Esophagus muscularis mucosa (tissue), 4 donors: ENCODE measurements around the gene SORCS2. TPM values are rescaled to one million over a fixed set of nuclear protein-coding genes. Genes with fewer than 3 reads are reported as not detected.

Experiments
- DNase-seq: peaks from one replicate; pipeline ENCODE4 v3.0.0-alpha.2; 2017; ENCODE audit errors: extremely low spot score
- H3K27ac ChIP-seq, 4 donors: fragments of 200-600 bp; sonication (generic); replicated peaks in 1 of 4; 1 replicate in 3 of 4; 2 replicates in 1 of 4; pipeline ENCODE4 v1.5.1; 2016 to 2019; ENCODE audit warnings: mild to moderate bottlenecking in 1 of 4
- H3K27me3 ChIP-seq, 4 donors: fragments of 200-600 bp; sonication (generic); one replicate each; pipeline versions ENCODE4 v1.5.1 to v1.6.0; 2016 to 2019
- H3K36me3 ChIP-seq, 4 donors: fragments of 200-600 bp; sonication (generic); one replicate each; pipeline ENCODE4 v1.5.1; 2016 to 2019
- H3K4me1 ChIP-seq, 4 donors: fragments of 200-600 bp; sonication (generic); one replicate each; pipeline ENCODE4 v1.5.1; 2016 to 2019
- H3K4me3 ChIP-seq, 4 donors: fragments of 200-600 bp; sonication (generic); 1 replicate in 2 of 4; 2 replicates in 2 of 4; pipeline ENCODE4 v1.5.1; 2016 to 2019; ENCODE audit warnings: mild to moderate bottlenecking in 4 of 4, moderate library complexity in 1 of 4
- H3K9me3 ChIP-seq, 4 donors: fragments of 200-600 bp; sonication (generic); 1 replicate in 3 of 4; 2 replicates in 1 of 4; pipeline ENCODE4 v1.5.1; 2016 to 2019
- EP300 ChIP-seq: sonication (generic); formaldehyde crosslinking; IDR thresholded peaks from one replicate; pipeline ENCODE4 v1.6.1; 2017; ENCODE audit warnings: antibody characterized with exemption
- POLR2A ChIP-seq: fragments of 450-650 bp; IDR thresholded peaks from one replicate; pipeline ENCODE4 v1.6.1; 2017; ENCODE audit warnings: antibody characterized with exemption, moderate library complexity, mild to moderate bottlenecking, low read depth
- POLR2AphosphoS5 ChIP-seq, 2 donors: sonication (generic); formaldehyde crosslinking; IDR thresholded peaks; one replicate each; pipeline ENCODE4 v1.6.1; 2017; ENCODE audit warnings: antibody characterized with exemption in 2 of 2
- WGBS: methylation state at CpG from one replicate; pipeline ENCODE4 v1.1.5; 2018; 5-methylcytosine and 5-hydroxymethylcytosine counted together
- intact Hi-C: fragments of 100-400 bp; cut with DNase I; formaldehyde crosslinking; loops from one replicate; pipeline ENCODE4 v1.15.1; 2023
- total RNA-seq, 4 donors: library from RNA; depleted of rRNA; stranded (reverse); fragments of >200 nt; gene quantifications; one replicate each; pipeline versions ENCODE4 v1.1.0 to v1.2.1, GENCODE V29; 2016
- TF ChIP-seq, protein P1 (sequence below), 3 experiments: fragments of 200-600 bp in 2 of 3; fragments of 450-650 bp in 1 of 3; sonication (generic) in 2 of 3; IDR thresholded peaks; one replicate each; pipeline ENCODE4 v1.5.1; 2017 to 2019; ENCODE audit warnings: antibody characterized with exemption in 3 of 3, mild to moderate bottlenecking in 2 of 3, moderate library complexity in 1 of 3

The SORCS2 gene
- total RNA-seq, 4 donors from 2014 or later: 3.3 to 10.1 (median 4.3) TPM

- intact Hi-C loops: no loop called here
- TF ChIP-seq POLR2AphosphoS5 (IDR thresholded peaks at IDR 0.05) (no peak), EP300 (no peak), POLR2A (no peak)
- TF ChIP-seq, protein P1, sequence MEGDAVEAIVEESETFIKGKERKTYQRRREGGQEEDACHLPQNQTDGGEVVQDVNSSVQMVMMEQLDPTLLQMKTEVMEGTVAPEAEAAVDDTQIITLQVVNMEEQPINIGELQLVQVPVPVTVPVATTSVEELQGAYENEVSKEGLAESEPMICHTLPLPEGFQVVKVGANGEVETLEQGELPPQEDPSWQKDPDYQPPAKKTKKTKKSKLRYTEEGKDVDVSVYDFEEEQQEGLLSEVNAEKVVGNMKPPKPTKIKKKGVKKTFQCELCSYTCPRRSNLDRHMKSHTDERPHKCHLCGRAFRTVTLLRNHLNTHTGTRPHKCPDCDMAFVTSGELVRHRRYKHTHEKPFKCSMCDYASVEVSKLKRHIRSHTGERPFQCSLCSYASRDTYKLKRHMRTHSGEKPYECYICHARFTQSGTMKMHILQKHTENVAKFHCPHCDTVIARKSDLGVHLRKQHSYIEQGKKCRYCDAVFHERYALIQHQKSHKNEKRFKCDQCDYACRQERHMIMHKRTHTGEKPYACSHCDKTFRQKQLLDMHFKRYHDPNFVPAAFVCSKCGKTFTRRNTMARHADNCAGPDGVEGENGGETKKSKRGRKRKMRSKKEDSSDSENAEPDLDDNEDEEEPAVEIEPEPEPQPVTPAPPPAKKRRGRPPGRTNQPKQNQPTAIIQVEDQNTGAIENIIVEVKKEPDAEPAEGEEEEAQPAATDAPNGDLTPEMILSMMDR (IDR thresholded peaks at IDR 0.05): no peak
- H3K27me3 ChIP-seq: no peaks in the 10 kb centered on the region
- no peaks in the 10 kb centered on the region for H3K9me3 ChIP-seq
- H3K4me3 ChIP-seq: no peak overlapping the region
- peaks cover 0 to 12% (median 7%) of the 10 kb centered on the region in 4 donors for H3K4me1 ChIP-seq
- WGBS: 78% methylated on average over 13 of the region's 13 CpGs
- no peak for DNase-seq
- H3K27ac ChIP-seq: no peak overlapping the region
- no peaks in the 10 kb centered on the region for H3K36me3 ChIP-seq
These were observed 83.3 kb downstream of the SORCS2 start for GRCh38 chr4:7275490-7276154.

- H3K4me3 ChIP-seq: no peak overlapping the region
- intact Hi-C loops: no loop called here
- no peak for DNase-seq
- H3K27ac ChIP-seq: peak overlapping the region in 1 of 4 donors; percentile 41
- H3K36me3 ChIP-seq: no peaks in the 10 kb centered on the region
- H3K9me3 ChIP-seq: no peaks in the 10 kb centered on the region
- no peak for TF ChIP-seq POLR2A
- TF ChIP-seq EP300: no peak
- TF ChIP-seq, protein P1 (IDR thresholded peaks at IDR 0.05): no peak
- no peak for TF ChIP-seq POLR2AphosphoS5 (IDR thresholded peaks at IDR 0.05)
- H3K27me3 ChIP-seq: no peaks in the 10 kb centered on the region
- peaks cover 0 to 12% (median 7%) of the 10 kb centered on the region in 4 donors for H3K4me1 ChIP-seq
- 68% methylated on average over 9 of the region's 11 CpGs for WGBS
These were observed 84.2 kb downstream of the SORCS2 start for GRCh38 chr4:7276515-7276914.

GRCh38 chr4:7278071-7278765 is 85.9 kb downstream of the SORCS2 start:
- 93% methylated on average over 10 of the region's 14 CpGs for WGBS
- no peaks in the 10 kb centered on the region for H3K9me3 ChIP-seq
- TF ChIP-seq POLR2A (no peak), EP300 (no peak), POLR2AphosphoS5 (IDR thresholded peaks at IDR 0.05) (no peak)
- TF ChIP-seq, protein P1 (IDR thresholded peaks at IDR 0.05): no peak
- H3K4me3 ChIP-seq: no peak overlapping the region
- H3K4me1 ChIP-seq: peaks cover 0 to 12% (median 7%) of the 10 kb centered on the region in 4 donors
- H3K27ac ChIP-seq: no peak overlapping the region
- DNase-seq: no peak
- intact Hi-C loops: no loop called here
- no peaks in the 10 kb centered on the region for H3K36me3 ChIP-seq
- H3K27me3 ChIP-seq: no peaks in the 10 kb centered on the region

DNA sequence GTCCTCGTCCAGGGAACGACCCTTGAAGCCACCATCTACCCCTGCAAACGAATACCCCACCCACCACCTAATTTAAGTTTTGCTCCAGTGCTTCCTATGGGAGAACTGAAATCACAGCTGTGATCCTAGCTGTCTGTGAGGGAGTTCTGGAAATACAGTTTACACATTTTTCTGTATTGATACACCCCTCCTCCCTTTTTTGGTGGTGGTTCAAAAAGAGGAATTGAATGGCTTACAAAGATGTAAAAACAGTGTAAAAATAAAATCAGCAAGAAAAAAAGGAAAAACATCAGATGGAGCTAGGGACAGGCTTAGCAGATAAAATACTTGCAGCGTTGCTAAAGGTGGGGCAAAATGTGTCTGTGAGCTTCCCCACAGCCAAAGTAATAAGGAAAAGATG is 86.6 kb downstream of the SORCS2 start:
- no peaks in the 10 kb centered on the region for H3K36me3 ChIP-seq
- H3K27ac ChIP-seq: no peak overlapping the region
- H3K4me1 ChIP-seq: peaks cover 0 to 12% (median 7%) of the 10 kb centered on the region in 4 donors
- TF ChIP-seq, protein P1 (IDR thresholded peaks at IDR 0.05): no peak
- no peak overlapping the region for H3K4me3 ChIP-seq
- H3K27me3 ChIP-seq: no peaks in the 10 kb centered on the region
- WGBS: 83% methylated on average over 4 of the region's 4 CpGs
- intact Hi-C loops: no loop called here
- no peak for DNase-seq
- H3K9me3 ChIP-seq: no peaks in the 10 kb centered on the region
